C4-2B (cell line): ENCODE data around the gene NOP56.
A peak's percentile ranks its signal among the peaks of the same experiment; 100 is the strongest.

Experiments used
- ZFX ChIP-seq: fragments of 450-650 bp; IDR thresholded peaks from 2 replicates; pipeline ENCODE4 v1.6.1; 2017
- TF ChIP-seq, protein P1 (sequence below): fragments of 450-650 bp; conservative IDR thresholded peaks from 2 replicates; pipeline ENCODE4 v1.5.1; 2017; ENCODE audit warnings: mild to moderate bottlenecking

DNA sequence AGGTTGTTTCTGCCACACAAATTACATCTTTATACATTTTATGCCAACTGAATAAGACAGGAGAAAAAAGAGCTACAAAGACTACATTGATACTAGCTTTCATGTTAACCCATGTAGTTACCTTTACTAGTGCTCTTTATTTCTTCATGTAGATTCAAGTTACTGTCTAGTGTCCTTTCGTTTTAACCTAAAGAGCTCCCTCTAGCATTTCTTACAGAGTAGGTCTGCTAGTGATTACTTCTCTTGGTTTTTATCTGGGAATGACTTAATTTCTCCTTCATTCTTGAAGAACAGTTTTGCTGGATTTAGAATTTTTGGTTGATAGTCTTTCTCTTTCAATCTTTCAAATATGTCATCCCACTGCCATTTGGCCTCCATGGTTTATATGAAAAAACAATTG lies 21.2 kb upstream of the NOP56 start:
- TF ChIP-seq, protein P1, sequence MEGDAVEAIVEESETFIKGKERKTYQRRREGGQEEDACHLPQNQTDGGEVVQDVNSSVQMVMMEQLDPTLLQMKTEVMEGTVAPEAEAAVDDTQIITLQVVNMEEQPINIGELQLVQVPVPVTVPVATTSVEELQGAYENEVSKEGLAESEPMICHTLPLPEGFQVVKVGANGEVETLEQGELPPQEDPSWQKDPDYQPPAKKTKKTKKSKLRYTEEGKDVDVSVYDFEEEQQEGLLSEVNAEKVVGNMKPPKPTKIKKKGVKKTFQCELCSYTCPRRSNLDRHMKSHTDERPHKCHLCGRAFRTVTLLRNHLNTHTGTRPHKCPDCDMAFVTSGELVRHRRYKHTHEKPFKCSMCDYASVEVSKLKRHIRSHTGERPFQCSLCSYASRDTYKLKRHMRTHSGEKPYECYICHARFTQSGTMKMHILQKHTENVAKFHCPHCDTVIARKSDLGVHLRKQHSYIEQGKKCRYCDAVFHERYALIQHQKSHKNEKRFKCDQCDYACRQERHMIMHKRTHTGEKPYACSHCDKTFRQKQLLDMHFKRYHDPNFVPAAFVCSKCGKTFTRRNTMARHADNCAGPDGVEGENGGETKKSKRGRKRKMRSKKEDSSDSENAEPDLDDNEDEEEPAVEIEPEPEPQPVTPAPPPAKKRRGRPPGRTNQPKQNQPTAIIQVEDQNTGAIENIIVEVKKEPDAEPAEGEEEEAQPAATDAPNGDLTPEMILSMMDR: peak; percentile 27
- no peak for TF ChIP-seq ZFX
